ENCODE data around the gene MYH11. TPM values are rescaled to one million over a fixed set of nuclear protein-coding genes. Genes with fewer than 3 reads are reported as not detected.

Gene MYH11
- total and polyA plus RNA-seq, 10 of the 15 experiments (the other 5 are each of a cell fraction or from before 2014, with no cell fraction given) = 0.01 to 1.9 (median 0.13) TPM; not detected in 1

- H3K4me1 ChIP-seq (ENCODE audit: control insufficient read depth, insufficient read depth, low read length) = no peaks in the 10 kb centered on the region
- H2AFZ ChIP-seq (ENCODE audit: control insufficient read depth, low read depth, low read length) = no peak overlapping the region
- H3K9ac ChIP-seq (ENCODE audit: control insufficient read depth, insufficient read depth, low read length) = no peak overlapping the region
- ChIA-PET POLR2A (interaction anchor here (0.6 kb wide), 2 partner anchors 64 to 65 kb away, joined by 3 to 5 read pairs; no protein-coding TSS in a partner anchor), SMC1A (ENCODE audit: uncharacterized antibody, unreplicated experiment) (interaction anchor here (1.2 to 1.7 kb wide), 2 partner anchors 57 to 304 kb away, joined by 4 to 14 read pairs; no protein-coding TSS in a partner anchor), CTCF (interaction anchor here (0.6 to 2.4 kb wide), 15 partner anchors 10 to 309 kb away, joined by 3 to 13 read pairs (median 4); no protein-coding TSS in a partner anchor), RAD21 (ENCODE audit: unreplicated experiment) (interaction anchor here (1.4 to 2.9 kb wide), 2 partner anchors 45 to 57 kb away, joined by 5 to 19 read pairs; no protein-coding TSS in a partner anchor)
- BruUV-seq (replicated peaks) = no TSS peak
- no peak for FAIRE-seq
- no peaks in the 10 kb centered on the region for H4K20me1 ChIP-seq (ENCODE audit: control insufficient read depth, insufficient read depth)
- in situ Hi-C loops (cut with MboI) (no loop called here), intact Hi-C loops (cut with micrococcal nuclease; ENCODE audit: unreplicated experiment) (loop anchor here (1.0 kb wide), 1 partner anchor 57 kb away; no protein-coding TSS in a partner anchor)
- no peak overlapping the region for H3K4me2 ChIP-seq (ENCODE audit: control insufficient read depth, insufficient read depth)
- TF ChIP-seq HDAC2 (IDR thresholded peaks at IDR 0.05) (no peak), BMI1 (IDR thresholded peaks at IDR 0.05; ENCODE audit: borderline replicate concordance) (no peak), SP1 (IDR thresholded peaks at IDR 0.05; ENCODE audit: low read depth, low read length) (no peak), JUND (IDR thresholded peaks at IDR 0.05; ENCODE audit: low read depth, low read length) (no peak), SRF (IDR thresholded peaks at IDR 0.05; ENCODE audit: low read depth in 2 of 2, low read length in 2 of 2) (no peak), ZNF217 (IDR thresholded peaks at IDR 0.05) (no peak), STAT1 (conservative IDR thresholded peaks at IDR 0.05) (no peak), TCF7 (IDR thresholded peaks at IDR 0.05; ENCODE audit: borderline replicate concordance) (no peak), NR2C1 (IDR thresholded peaks at IDR 0.05) (no peak)
- 59% methylated on average over 17 of the region's 17 CpGs for WGBS (ENCODE audit: insufficient coverage, insufficient replicate concordance, low lambda C conversion rate, missing lambda C conversion rate)
- H3K27ac ChIP-seq (ENCODE audit: control insufficient read depth, insufficient read depth) = no peak overlapping the region
- H3K79me2 ChIP-seq (ENCODE audit: control insufficient read depth, insufficient read depth, low read length) = no peaks in the 10 kb centered on the region
- DNase-seq (ENCODE audit: low read depth, low spot score) = no peak
- no peaks in the 10 kb centered on the region for H3K9me3 ChIP-seq (replicated peaks; ENCODE audit: control insufficient read depth, insufficient read depth, low read length)
- H3K36me3 ChIP-seq (ENCODE audit: control insufficient read depth in 2 of 2, insufficient read depth in 2 of 2, low read length in 1 of 2) = no peaks in the 10 kb centered on the region
- ATAC-seq = no peak
- no peaks in the 10 kb centered on the region for H3K27me3 ChIP-seq (replicated peaks in 1 of 2; ENCODE audit: control insufficient read depth in 2 of 2, insufficient read depth in 2 of 2, low read length in 1 of 2)
- H3K4me3 ChIP-seq = no peak overlapping the region
Observed at GRCh38 chr16:15822957-15823356, 33.9 kb downstream of the MYH11 start.
